ENCODE results near the gene UPF3A.

UPF3A gene

DNA sequence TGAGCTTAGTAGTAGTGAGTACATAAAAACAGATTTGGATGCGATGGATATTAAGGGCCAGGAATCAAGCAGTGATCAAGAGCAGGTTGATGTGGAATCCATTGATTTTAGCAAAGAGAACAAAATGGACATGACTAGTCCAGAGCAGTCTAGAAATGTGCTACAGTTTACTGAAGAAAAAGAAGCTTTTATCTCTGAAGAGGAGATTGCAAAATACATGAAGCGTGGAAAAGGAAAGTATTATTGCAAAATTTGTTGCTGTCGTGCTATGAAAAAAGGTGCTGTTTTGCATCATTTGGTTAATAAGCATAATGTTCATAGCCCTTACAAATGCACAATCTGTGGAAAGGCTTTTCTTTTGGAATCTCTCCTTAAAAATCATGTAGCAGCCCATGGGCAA lies 44.3 kb downstream of the UPF3A start:
- Histone ChIP-seq H4K20me1 (ENCODE audit: insufficient read depth, low read length) (no peaks in the 10 kb centered on the region), H3K4me2 (ENCODE audit: low read length) (no peak overlapping the region), H3K4me3 (ENCODE audit: low read depth, low read length, poor library complexity, severe bottlenecking) (no peak overlapping the region), H2AFZ (ENCODE audit: low read length) (no peak overlapping the region), H3K79me2 (ENCODE audit: insufficient read depth, low read length) (peaks cover 30% of the 10 kb centered on the region), H3F3A (ENCODE audit: insufficient read depth, low read length) (no peaks in the 10 kb centered on the region), H3K9me2 (ENCODE audit: low read depth, low read length) (no peaks in the 10 kb centered on the region), H3K27ac (ENCODE audit: low read depth, low read length, poor library complexity, severe bottlenecking) (no peak overlapping the region), H3K4me1 (ENCODE audit: insufficient read depth, low read length, severe bottlenecking) (peaks cover 11% of the 10 kb centered on the region), H3K36me3 (ENCODE audit: insufficient read depth, low read length) (peaks cover 95% of the 10 kb centered on the region), H3K27me3 (ENCODE audit: insufficient read depth, low read length) (no peaks in the 10 kb centered on the region), H3K9ac (ENCODE audit: low read length) (no peak overlapping the region), H3K9me3 (ENCODE audit: low read length) (no peaks in the 10 kb centered on the region)
- TF ChIP-seq, protein P1, sequence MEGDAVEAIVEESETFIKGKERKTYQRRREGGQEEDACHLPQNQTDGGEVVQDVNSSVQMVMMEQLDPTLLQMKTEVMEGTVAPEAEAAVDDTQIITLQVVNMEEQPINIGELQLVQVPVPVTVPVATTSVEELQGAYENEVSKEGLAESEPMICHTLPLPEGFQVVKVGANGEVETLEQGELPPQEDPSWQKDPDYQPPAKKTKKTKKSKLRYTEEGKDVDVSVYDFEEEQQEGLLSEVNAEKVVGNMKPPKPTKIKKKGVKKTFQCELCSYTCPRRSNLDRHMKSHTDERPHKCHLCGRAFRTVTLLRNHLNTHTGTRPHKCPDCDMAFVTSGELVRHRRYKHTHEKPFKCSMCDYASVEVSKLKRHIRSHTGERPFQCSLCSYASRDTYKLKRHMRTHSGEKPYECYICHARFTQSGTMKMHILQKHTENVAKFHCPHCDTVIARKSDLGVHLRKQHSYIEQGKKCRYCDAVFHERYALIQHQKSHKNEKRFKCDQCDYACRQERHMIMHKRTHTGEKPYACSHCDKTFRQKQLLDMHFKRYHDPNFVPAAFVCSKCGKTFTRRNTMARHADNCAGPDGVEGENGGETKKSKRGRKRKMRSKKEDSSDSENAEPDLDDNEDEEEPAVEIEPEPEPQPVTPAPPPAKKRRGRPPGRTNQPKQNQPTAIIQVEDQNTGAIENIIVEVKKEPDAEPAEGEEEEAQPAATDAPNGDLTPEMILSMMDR (IDR thresholded peaks at IDR 0.05; ENCODE audit: low read length), result no peak
- TF ChIP-seq EZH2 (IDR thresholded peaks at IDR 0.05; ENCODE audit: borderline replicate concordance, low read length), result no peak

DNA sequence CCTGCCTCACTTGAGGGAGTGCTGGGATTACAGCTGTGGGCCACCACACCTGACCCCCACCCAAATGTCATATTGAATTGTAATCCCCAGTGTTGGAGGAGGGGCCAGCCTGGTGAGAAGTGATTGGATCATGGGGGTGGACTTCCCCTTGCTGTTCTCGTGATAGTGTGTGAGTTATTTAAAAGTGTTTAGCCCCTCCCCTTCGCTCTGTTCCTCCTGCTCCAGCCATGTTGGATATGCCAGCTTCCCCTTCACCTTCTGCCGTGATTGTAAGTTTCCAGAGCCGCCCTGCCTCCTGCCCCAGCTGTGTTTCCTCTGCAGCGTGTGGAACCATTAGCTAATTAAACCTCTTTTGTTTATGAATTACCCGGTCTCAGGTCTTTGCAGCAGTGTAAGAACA lies 46.6 kb downstream of the UPF3A start:
- H3K4me3 ChIP-seq (ENCODE audit: low read depth, low read length, poor library complexity, severe bottlenecking), result no peak overlapping the region
- H3K9me2 ChIP-seq (ENCODE audit: low read depth, low read length), result no peaks in the 10 kb centered on the region
- peaks cover 82% of the 10 kb centered on the region for H3K36me3 ChIP-seq (ENCODE audit: insufficient read depth, low read length)
- no peak overlapping the region for H3K4me2 ChIP-seq (ENCODE audit: low read length)
- no peak overlapping the region for H3K27ac ChIP-seq (ENCODE audit: low read depth, low read length, poor library complexity, severe bottlenecking)
- no peak overlapping the region for H2AFZ ChIP-seq (ENCODE audit: low read length)
- no peaks in the 10 kb centered on the region for H3K9me3 ChIP-seq (ENCODE audit: low read length)
- no peaks in the 10 kb centered on the region for H3K27me3 ChIP-seq (ENCODE audit: insufficient read depth, low read length)
- no peaks in the 10 kb centered on the region for H3F3A ChIP-seq (ENCODE audit: insufficient read depth, low read length)
- no peaks in the 10 kb centered on the region for H4K20me1 ChIP-seq (ENCODE audit: insufficient read depth, low read length)
- no peak for TF ChIP-seq EZH2 (IDR thresholded peaks at IDR 0.05; ENCODE audit: borderline replicate concordance, low read length)
- TF ChIP-seq, protein P1 (IDR thresholded peaks at IDR 0.05; ENCODE audit: low read length), result no peak
- peaks cover 15% of the 10 kb centered on the region for H3K4me1 ChIP-seq (ENCODE audit: insufficient read depth, low read length, severe bottlenecking)
- no peak overlapping the region for H3K9ac ChIP-seq (ENCODE audit: low read length)
- peaks cover 18% of the 10 kb centered on the region for H3K79me2 ChIP-seq (ENCODE audit: insufficient read depth, low read length)

DNA sequence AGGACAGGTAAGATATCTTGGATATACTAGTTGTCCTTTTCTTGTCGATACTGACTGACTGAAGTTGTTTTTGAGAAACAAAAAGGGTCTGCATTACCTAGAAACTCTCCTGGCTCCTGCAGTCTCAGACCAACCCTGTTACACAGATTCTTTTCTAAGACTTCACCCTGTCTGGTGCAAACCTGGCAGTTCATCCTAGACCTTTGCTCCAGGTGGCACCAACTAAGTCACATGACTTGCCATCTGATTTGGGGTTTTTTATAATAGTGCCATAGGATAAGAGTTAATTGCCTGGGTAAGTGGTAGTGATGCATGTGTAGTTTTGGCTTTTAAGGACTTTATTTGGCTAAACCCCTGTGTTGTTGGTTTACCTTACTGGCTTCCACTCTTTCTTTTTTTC lies 47.2 kb downstream of the UPF3A start:
- Histone ChIP-seq H3K4me1 (ENCODE audit: insufficient read depth, low read length, severe bottlenecking) (peaks cover 20% of the 10 kb centered on the region), H3F3A (ENCODE audit: insufficient read depth, low read length) (no peaks in the 10 kb centered on the region), H3K27ac (ENCODE audit: low read depth, low read length, poor library complexity, severe bottlenecking) (no peak overlapping the region), H3K9ac (ENCODE audit: low read length) (no peak overlapping the region), H3K79me2 (ENCODE audit: insufficient read depth, low read length) (peaks cover 13% of the 10 kb centered on the region), H3K27me3 (ENCODE audit: insufficient read depth, low read length) (no peaks in the 10 kb centered on the region), H2AFZ (ENCODE audit: low read length) (no peak overlapping the region), H3K9me3 (ENCODE audit: low read length) (no peaks in the 10 kb centered on the region), H4K20me1 (ENCODE audit: insufficient read depth, low read length) (no peaks in the 10 kb centered on the region), H3K4me3 (ENCODE audit: low read depth, low read length, poor library complexity, severe bottlenecking) (no peak overlapping the region), H3K9me2 (ENCODE audit: low read depth, low read length) (no peaks in the 10 kb centered on the region), H3K4me2 (ENCODE audit: low read length) (no peak overlapping the region), H3K36me3 (ENCODE audit: insufficient read depth, low read length) (peaks cover 76% of the 10 kb centered on the region)
- TF ChIP-seq, protein P1 (IDR thresholded peaks at IDR 0.05; ENCODE audit: low read length), result no peak
- no peak for TF ChIP-seq EZH2 (IDR thresholded peaks at IDR 0.05; ENCODE audit: borderline replicate concordance, low read length)

All from OCI-LY1 (cell line).